ENCODE results near the gene STUB1. TPM values are rescaled to one million over a fixed set of nuclear protein-coding genes. Genes with fewer than 3 reads are reported as not detected.

The STUB1 gene
- total and polyA plus RNA-seq, 2 of the 8 experiments (the other 6 are each of a cell fraction or from before 2014, with no cell fraction given), result 89.9 to 103 TPM

DNA sequence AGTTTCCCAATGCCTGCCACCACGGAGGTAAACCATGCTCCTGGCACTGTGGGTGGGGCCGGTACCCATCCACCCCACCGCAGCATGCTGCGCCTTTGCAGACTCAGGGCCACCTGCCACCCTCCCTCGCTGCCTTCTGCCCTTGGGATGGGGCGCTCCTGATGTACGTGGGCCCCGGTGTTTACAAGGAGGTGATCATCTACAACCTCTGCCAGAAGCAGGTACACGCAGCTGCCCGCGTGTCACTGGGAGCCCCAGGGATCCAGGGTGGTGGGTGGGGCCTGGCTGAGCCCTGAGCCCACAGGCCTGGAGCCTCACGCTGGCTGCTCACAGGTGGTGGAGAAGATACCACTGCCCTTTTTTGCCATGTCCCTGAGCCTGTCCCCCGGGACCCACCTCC lies 13.6 kb upstream of the STUB1 start:
- no peak overlapping the region for H2BK20ac ChIP-seq (ENCODE audit: low read length)
- H4K5ac ChIP-seq (ENCODE audit: insufficient read length, low read depth, low read length), result no peak overlapping the region
- no peak overlapping the region for H4K91ac ChIP-seq (replicated peaks; ENCODE audit: insufficient read length, low read length)
- no peak overlapping the region for H2BK15ac ChIP-seq (ENCODE audit: low read length)
- no peak for DNase-seq (ENCODE audit: low read depth in 1 of 2, low spot score in 2 of 2)
- no peak overlapping the region for H3K56ac ChIP-seq (replicated peaks; ENCODE audit: insufficient read length, low read depth, low read length)
- no peaks in the 10 kb centered on the region for H3K9me3 ChIP-seq (ENCODE audit: insufficient read depth in 2 of 2, low read depth in 1 of 2, low read length in 1 of 2)
- no peaks in the 10 kb centered on the region for H3K27me3 ChIP-seq (replicated peaks in 1 of 4; ENCODE audit: control insufficient read depth in 3 of 4, extremely low read depth in 1 of 4, insufficient read depth in 3 of 4, low read length in 3 of 4)
- H4K20me1 ChIP-seq (replicated peaks in 1 of 2; ENCODE audit: control insufficient read depth in 1 of 2, insufficient read depth in 2 of 2, low read length in 2 of 2), result peaks cover 3 to 15% of the 10 kb centered on the region in 2 experiments
- no peak overlapping the region for H3K14ac ChIP-seq (ENCODE audit: insufficient read length)
- no peak overlapping the region for H3K18ac ChIP-seq (ENCODE audit: extremely low read depth, low read length)
- H3K36me3 ChIP-seq (ENCODE audit: control insufficient read depth in 2 of 4, insufficient read depth in 4 of 4, low read length in 3 of 4), result peaks cover 5 to 23% (median 19%) of the 10 kb centered on the region in 4 experiments; a peak in 6 of 8 replicates
- no peak overlapping the region for H2AK5ac ChIP-seq (ENCODE audit: low read depth, low read length)
- H3K9ac ChIP-seq (replicated peaks in 1 of 4; ENCODE audit: extremely low read depth in 1 of 4, low read depth in 3 of 4, low read length in 3 of 4), result no peak overlapping the region
- no peak overlapping the region for H2BK5ac ChIP-seq (ENCODE audit: low read depth, low read length)
- H4K8ac ChIP-seq (ENCODE audit: extremely low read depth, insufficient read depth, low read length), result no peak overlapping the region
- no peak overlapping the region for H3K23ac ChIP-seq (ENCODE audit: insufficient read length)
- no peak overlapping the region for H2BK120ac ChIP-seq (replicated peaks; ENCODE audit: low read depth, low read length)
- H3K4ac ChIP-seq (replicated peaks; ENCODE audit: insufficient read length, low read depth, low read length), result no peak overlapping the region
- H3K4me3 ChIP-seq (ENCODE audit: extremely low read depth in 1 of 4, insufficient read depth in 2 of 4, low read depth in 3 of 4, low read length in 4 of 4), result no peak overlapping the region
- H3K4me2 ChIP-seq (ENCODE audit: insufficient read depth in 1 of 2, low read depth in 2 of 2, low read length in 2 of 2), result no peak overlapping the region
- no peak for FAIRE-seq
- CTCF ChIA-PET (ENCODE audit: partially characterized antibody), result interaction anchor here (1.3 to 12.0 kb wide), 6 partner anchors 12 to 90 kb away, joined by 3 to 104 read pairs (median 8); partner anchors contain the start of genes JMJD8, WDR24 and WDR90
- no peak overlapping the region for H2BK12ac ChIP-seq (ENCODE audit: low read depth, low read length)
- no peak overlapping the region for H3K27ac ChIP-seq (ENCODE audit: low read depth, low read length)
- peaks cover 0 to 13% of the 10 kb centered on the region in 2 experiments; a peak in 1 of 4 replicates for H3K79me2 ChIP-seq (ENCODE audit: control insufficient read depth in 1 of 2, insufficient read depth in 2 of 2, low read length in 2 of 2)
- H3K23me2 ChIP-seq (ENCODE audit: low read depth, low read length), result peaks cover 5% of the 10 kb centered on the region; the same call in 1 of the 2 replicates
- no peak overlapping the region for H2AFZ ChIP-seq (ENCODE audit: low read length)
- H3K79me1 ChIP-seq (ENCODE audit: low read depth, low read length), result peaks cover 13% of the 10 kb centered on the region
- POLR2A ChIA-PET (ENCODE audit: partially characterized antibody), result interaction anchor here (1.0 to 17.4 kb wide), 6 partner anchors 8 to 90 kb away, joined by 3 to 214 read pairs (median 5); partner anchors contain the start of genes JMJD8, RHBDL1, STUB1 and WFIKKN1
- 92% methylated on average over 13 of the region's 13 CpGs; no CpG with 5 or more reads in 1 of the 2 experiments for WGBS, 2 experiments (ENCODE audit: extremely low coverage in 1 of 2, insufficient coverage in 1 of 2, insufficient read length in 1 of 2, insufficient replicate concordance in 2 of 2, low coverage in 1 of 2, low lambda C conversion rate in 2 of 2, missing lambda C conversion rate in 1 of 2)
- peaks cover 0 to 8% (median 5%) of the 10 kb centered on the region in 4 experiments; a peak in 5 of 7 replicates for H3K4me1 ChIP-seq (replicated peaks in 1 of 4; ENCODE audit: control insufficient read depth in 3 of 4, insufficient read depth in 4 of 4, low read length in 3 of 4)
- no peak for TF ChIP-seq ZNF274 (IDR thresholded peaks at IDR 0.05; ENCODE audit: borderline replicate concordance, extremely low read depth, low read length)
- TF ChIP-seq, protein P1, sequence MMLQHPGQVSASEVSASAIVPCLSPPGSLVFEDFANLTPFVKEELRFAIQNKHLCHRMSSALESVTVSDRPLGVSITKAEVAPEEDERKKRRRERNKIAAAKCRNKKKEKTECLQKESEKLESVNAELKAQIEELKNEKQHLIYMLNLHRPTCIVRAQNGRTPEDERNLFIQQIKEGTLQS (IDR thresholded peaks at IDR 0.05; ENCODE audit: insufficient read depth, low read depth, low read length), result no peak
- no peak for TF ChIP-seq SP4 (IDR thresholded peaks at IDR 0.05; ENCODE audit: low read length)
- TF ChIP-seq SIRT6 (IDR thresholded peaks at IDR 0.05; ENCODE audit: low read length), result no peak
- no peak for TF ChIP-seq CBX8 (IDR thresholded peaks at IDR 0.05; ENCODE audit: borderline replicate concordance, low read depth, low read length)
- no peak for TF ChIP-seq CREB1 (IDR thresholded peaks at IDR 0.05)
- TF ChIP-seq TAF7 (optimal IDR thresholded peaks at IDR 0.05; ENCODE audit: borderline replicate concordance, low read depth, low read length), result no peak
- no peak for TF ChIP-seq HDAC6 (IDR thresholded peaks at IDR 0.05; ENCODE audit: low read depth, low read length)
- no peak for TF ChIP-seq TCF12 (IDR thresholded peaks at IDR 0.05; ENCODE audit: low read depth, low read length)
- TF ChIP-seq KDM4A (IDR thresholded peaks at IDR 0.05; ENCODE audit: low read depth, low read length, severe bottlenecking), result no peak
- no peak for TF ChIP-seq RBBP5 (IDR thresholded peaks at IDR 0.05; ENCODE audit: borderline replicate concordance, low read depth, low read length)
- TF ChIP-seq SP1 (IDR thresholded peaks at IDR 0.05; ENCODE audit: low read depth, low read length), result no peak
- TF ChIP-seq ASH2L (IDR thresholded peaks at IDR 0.05; ENCODE audit: low read length), result no peak
